ENCODE data around the gene DPPA3.

DNA sequence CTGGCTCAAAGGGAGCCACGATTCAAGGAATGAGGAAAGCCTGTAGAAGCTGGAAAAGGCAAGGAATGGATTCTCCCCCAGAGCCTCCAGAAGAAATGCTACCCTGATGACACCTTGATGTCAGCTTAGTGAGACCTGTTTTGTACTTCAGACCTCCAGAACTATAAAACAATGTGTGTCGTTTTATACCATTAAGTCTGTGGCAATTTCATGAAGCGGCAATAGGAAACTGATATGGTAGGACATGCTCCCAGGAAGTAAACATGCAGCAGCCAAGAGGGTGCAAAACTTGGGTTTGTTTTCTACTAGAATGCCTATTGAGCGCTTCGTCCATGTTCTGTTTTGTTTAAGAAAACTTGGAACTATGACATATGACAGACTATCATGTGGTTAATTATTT, 43.1 kb upstream of the DPPA3 start:
- TF ChIP-seq, protein P1, sequence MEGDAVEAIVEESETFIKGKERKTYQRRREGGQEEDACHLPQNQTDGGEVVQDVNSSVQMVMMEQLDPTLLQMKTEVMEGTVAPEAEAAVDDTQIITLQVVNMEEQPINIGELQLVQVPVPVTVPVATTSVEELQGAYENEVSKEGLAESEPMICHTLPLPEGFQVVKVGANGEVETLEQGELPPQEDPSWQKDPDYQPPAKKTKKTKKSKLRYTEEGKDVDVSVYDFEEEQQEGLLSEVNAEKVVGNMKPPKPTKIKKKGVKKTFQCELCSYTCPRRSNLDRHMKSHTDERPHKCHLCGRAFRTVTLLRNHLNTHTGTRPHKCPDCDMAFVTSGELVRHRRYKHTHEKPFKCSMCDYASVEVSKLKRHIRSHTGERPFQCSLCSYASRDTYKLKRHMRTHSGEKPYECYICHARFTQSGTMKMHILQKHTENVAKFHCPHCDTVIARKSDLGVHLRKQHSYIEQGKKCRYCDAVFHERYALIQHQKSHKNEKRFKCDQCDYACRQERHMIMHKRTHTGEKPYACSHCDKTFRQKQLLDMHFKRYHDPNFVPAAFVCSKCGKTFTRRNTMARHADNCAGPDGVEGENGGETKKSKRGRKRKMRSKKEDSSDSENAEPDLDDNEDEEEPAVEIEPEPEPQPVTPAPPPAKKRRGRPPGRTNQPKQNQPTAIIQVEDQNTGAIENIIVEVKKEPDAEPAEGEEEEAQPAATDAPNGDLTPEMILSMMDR (IDR thresholded peaks at IDR 0.05): no peak
- TF ChIP-seq, protein P2, sequence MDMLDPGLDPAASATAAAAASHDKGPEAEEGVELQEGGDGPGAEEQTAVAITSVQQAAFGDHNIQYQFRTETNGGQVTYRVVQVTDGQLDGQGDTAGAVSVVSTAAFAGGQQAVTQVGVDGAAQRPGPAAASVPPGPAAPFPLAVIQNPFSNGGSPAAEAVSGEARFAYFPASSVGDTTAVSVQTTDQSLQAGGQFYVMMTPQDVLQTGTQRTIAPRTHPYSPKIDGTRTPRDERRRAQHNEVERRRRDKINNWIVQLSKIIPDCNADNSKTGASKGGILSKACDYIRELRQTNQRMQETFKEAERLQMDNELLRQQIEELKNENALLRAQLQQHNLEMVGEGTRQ (CRISPR knock-in tag; IDR thresholded peaks at IDR 0.05): no peak
- TF ChIP-seq ZBTB21 (CRISPR knock-in tag; IDR thresholded peaks at IDR 0.05; ENCODE audit: borderline replicate concordance): no peak
- no peak for TF ChIP-seq JUN (CRISPR knock-in tag; IDR thresholded peaks at IDR 0.05)
- TF ChIP-seq MXD4 (CRISPR knock-in tag; IDR thresholded peaks at IDR 0.05; ENCODE audit: borderline replicate concordance): no peak
